Ishikawa (cell line): ENCODE results near the gene TP53BP2.

Source experiments
- CEBPB ChIP-seq: IDR thresholded peaks from 2 replicates; pipeline ENCODE4 v1.6.1; 2012
- EGR1 ChIP-seq: IDR thresholded peaks from 2 replicates; pipeline ENCODE4 v1.6.1; 2012
- FOXM1 ChIP-seq: IDR thresholded peaks from 2 replicates; pipeline ENCODE4 v1.6.1; 2012; ENCODE audit warnings: low read depth, borderline replicate concordance
- MAX ChIP-seq: IDR thresholded peaks from 2 replicates; pipeline ENCODE4 v1.6.1; 2012
- REST ChIP-seq: IDR thresholded peaks from 2 replicates; pipeline ENCODE4 v1.6.1; 2012; ENCODE audit warnings: low read depth, mild to moderate bottlenecking
- YY1 ChIP-seq: IDR thresholded peaks from 2 replicates; pipeline ENCODE4 v1.6.1; 2012; ENCODE audit warnings: low read depth

GRCh38 chr1:223847781-223848345, 2.1 kb upstream of the TP53BP2 start:
- no peak for TF ChIP-seq EGR1
- no peak for TF ChIP-seq FOXM1
- TF ChIP-seq MAX = no peak
- TF ChIP-seq YY1 = no peak
- TF ChIP-seq REST = no peak
- no peak for TF ChIP-seq CEBPB
